Aorta (tissue), 5 donors: ENCODE data around the gene WASF3. TPM values are rescaled to one million over a fixed set of nuclear protein-coding genes. Genes with fewer than 3 reads are reported as not detected.

Source experiments
- ATAC-seq: fragments of 200-7000 bp; cut with Tn5 transposase; one replicate; pipeline ENCODE4 v1.9.1; 2022; ENCODE audit warnings: moderate library complexity; ENCODE audit not compliant: low FRiP score
- DNase-seq, 2 donors: peaks; one replicate each; pipeline ENCODE4 v3.0.0-alpha.2; 2020
- H3K27ac ChIP-seq, 2 donors: one replicate each; pipeline ENCODE4 v1.5.1; 2013; ENCODE audit warnings: low read length in 2 of 2, mild to moderate bottlenecking in 2 of 2, moderate library complexity in 2 of 2, control low read depth in 1 of 2, inconsistent platforms in 1 of 2, low read depth in 1 of 2
- H3K27me3 ChIP-seq, 2 donors: one replicate each; pipeline ENCODE4 v1.6.1; 2013; ENCODE audit warnings: control low read depth in 1 of 2, low read length in 1 of 2, mild to moderate bottlenecking in 1 of 2, moderate library complexity in 1 of 2; ENCODE audit not compliant: insufficient read depth in 2 of 2, control insufficient read depth in 1 of 2
- H3K36me3 ChIP-seq, 2 donors: one replicate each; pipeline ENCODE4 v1.6.1; 2013; ENCODE audit warnings: control low read depth in 1 of 2, low read length in 1 of 2, mild to moderate bottlenecking in 1 of 2; ENCODE audit not compliant: insufficient read depth in 2 of 2, control insufficient read depth in 1 of 2
- H3K4me1 ChIP-seq, 2 donors: one replicate each; pipeline ENCODE4 v1.6.1; 2013; ENCODE audit warnings: low read length in 2 of 2, control low read depth in 1 of 2, mild to moderate bottlenecking in 1 of 2, moderate library complexity in 1 of 2; ENCODE audit not compliant: insufficient read depth in 2 of 2, control insufficient read depth in 1 of 2
- H3K4me3 ChIP-seq, 2 donors: one replicate each; pipeline ENCODE4 v1.5.1; 2013; ENCODE audit warnings: low read length in 2 of 2, control low read depth in 1 of 2, mild to moderate bottlenecking in 1 of 2
- H3K9me3 ChIP-seq: one replicate; pipeline ENCODE4 v1.6.1; 2013; ENCODE audit warnings: mild to moderate bottlenecking, low read length; ENCODE audit not compliant: control insufficient read depth
- WGBS, 2 donors: extraction: QIAGEN DNeasy Blood & Tissue Kit; methylation state at CpG; one replicate each; pipeline ENCODE4 v1.1.7; 2013; 5-methylcytosine and 5-hydroxymethylcytosine counted together
- intact Hi-C, 2 donors: fragments of 100-400 bp; cut with DNase I; formaldehyde crosslinking; loops; one replicate each; pipeline versions ENCODE4 v1.14.2 to v1.15.0; 2022
- polyA plus RNA-seq, 2 donors: library from polyadenylated mRNA; stranded (reverse); fragments of 200-250 nt; gene quantifications; one replicate each; pipeline ENCODE4 v1.2.3, GENCODE V29; 2013
- total RNA-seq, 2 donors: library from RNA; stranded (reverse); fragmentation: NEBNext Ultra II Directional; extraction: Animal tissue kit (Norgen Biotek cat#: 25700); gene quantifications; one replicate each; pipeline ENCODE4 v1.2.1, GENCODE V29; 2021
- donor health status: healthy with polysubstance abuse.
- donor health status: Bipolar disorder and iron deficiency.
- donor health status: DM: no; HTN: no; CAD: no.
- donor health status: DM: no; HTN: no; CAD: no.
- donor health status: DM: yes; HTN: yes; CAD: no.

WASF3 gene
- total and polyA plus RNA-seq, 4 donors, result 5.4 to 27.1 (median 17.6) TPM

GRCh38 chr13:26600343-26600742, 42.9 kb downstream of the WASF3 start:
- H3K27ac ChIP-seq, result no peak overlapping the region
- H3K27me3 ChIP-seq, result no peaks in the 10 kb centered on the region
- intact Hi-C loops, result no loop called here
- DNase-seq, result no peak
- H3K4me1 ChIP-seq, result peaks cover 0 to 5% of the 10 kb centered on the region in 2 donors
- H3K36me3 ChIP-seq, result no peaks in the 10 kb centered on the region
- WGBS, 2 donors, result 92 to 95% methylated on average over 1 of the region's 1 CpG
- peaks cover 1% of the 10 kb centered on the region for H3K9me3 ChIP-seq
- H3K4me3 ChIP-seq, result no peak overlapping the region
- ATAC-seq, result no peak

GRCh38 chr13:26601669-26602068, 44.2 kb downstream of the WASF3 start:
- ATAC-seq (no peak), DNase-seq (no peak)
- H3K36me3 ChIP-seq, result no peaks in the 10 kb centered on the region
- no peak overlapping the region for H3K4me3 ChIP-seq
- H3K4me1 ChIP-seq, result peaks cover 0 to 5% of the 10 kb centered on the region in 2 donors
- no peak overlapping the region for H3K27ac ChIP-seq
- intact Hi-C loops, result no loop called here
- 67 to 70% methylated on average over 2 of the region's 2 CpGs for WGBS, 2 donors
- H3K9me3 ChIP-seq, result peaks cover 1% of the 10 kb centered on the region
- H3K27me3 ChIP-seq, result no peaks in the 10 kb centered on the region

- DNase-seq (no peak), ATAC-seq (no peak)
- peaks cover 0 to 5% of the 10 kb centered on the region in 2 donors for H3K4me1 ChIP-seq
- 79 to 85% methylated on average over 3 of the region's 3 CpGs for WGBS, 2 donors
- intact Hi-C loops, result no loop called here
- H3K27me3 ChIP-seq, result no peaks in the 10 kb centered on the region
- H3K36me3 ChIP-seq, result no peaks in the 10 kb centered on the region
- no peak overlapping the region for H3K4me3 ChIP-seq
- H3K9me3 ChIP-seq, result peaks cover 1% of the 10 kb centered on the region
- H3K27ac ChIP-seq, result no peak overlapping the region
Observed at GRCh38 chr13:26602783-26603182, 45.3 kb downstream of the WASF3 start.

GRCh38 chr13:26604784-26605545, 47.5 kb downstream of the WASF3 start:
- H3K9me3 ChIP-seq, result no peaks in the 10 kb centered on the region
- DNase-seq (peak in 1 of 2 donors; percentile 77), ATAC-seq (peak; percentile 75)
- no peak overlapping the region for H3K4me3 ChIP-seq
- no peaks in the 10 kb centered on the region for H3K27me3 ChIP-seq
- 66 to 69% methylated on average over 3 of the region's 3 CpGs for WGBS, 2 donors
- peaks cover 0 to 5% of the 10 kb centered on the region in 2 donors for H3K4me1 ChIP-seq
- H3K27ac ChIP-seq, result peak overlapping the region in 1 of 2 donors; percentile 54
- H3K36me3 ChIP-seq, result no peaks in the 10 kb centered on the region
- intact Hi-C loops, result no loop called here

GRCh38 chr13:26605845-26606244, 48.4 kb downstream of the WASF3 start:
- Histone ChIP-seq H3K27ac (no peak overlapping the region), H3K9me3 (no peaks in the 10 kb centered on the region), H3K36me3 (no peaks in the 10 kb centered on the region), H3K4me3 (no peak overlapping the region), H3K4me1 (peaks cover 0 to 5% of the 10 kb centered on the region in 2 donors), H3K27me3 (no peaks in the 10 kb centered on the region)
- no peak for ATAC-seq
- no peak for DNase-seq
- 83 to 91% methylated on average over 2 of the region's 2 CpGs for WGBS, 2 donors
- intact Hi-C loops, result no loop called here

- intact Hi-C loops, result no loop called here
- Histone ChIP-seq H3K27me3 (no peaks in the 10 kb centered on the region), H3K9me3 (no peaks in the 10 kb centered on the region), H3K4me3 (no peak overlapping the region), H3K36me3 (no peaks in the 10 kb centered on the region), H3K4me1 (peaks cover 0 to 5% of the 10 kb centered on the region in 2 donors), H3K27ac (no peak overlapping the region)
- 72 to 84% methylated on average over 4 of the region's 4 CpGs for WGBS, 2 donors
- ATAC-seq (no peak), DNase-seq (no peak)
Observed at GRCh38 chr13:26606631-26607030, 49.1 kb downstream of the WASF3 start.

GRCh38 chr13:26614721-26615120, 57.2 kb downstream of the WASF3 start:
- Histone ChIP-seq H3K9me3 (no peaks in the 10 kb centered on the region), H3K27me3 (no peaks in the 10 kb centered on the region), H3K27ac (no peak overlapping the region), H3K4me1 (no peaks in the 10 kb centered on the region), H3K4me3 (no peak overlapping the region), H3K36me3 (no peaks in the 10 kb centered on the region)
- 73 to 74% methylated on average over 5 of the region's 5 CpGs for WGBS, 2 donors
- intact Hi-C loops, result no loop called here
- DNase-seq (no peak), ATAC-seq (no peak)

- Histone ChIP-seq H3K36me3 (peaks cover 0 to 3% of the 10 kb centered on the region in 2 donors), H3K4me3 (no peak overlapping the region), H3K27me3 (no peaks in the 10 kb centered on the region), H3K4me1 (no peaks in the 10 kb centered on the region), H3K27ac (no peak overlapping the region), H3K9me3 (no peaks in the 10 kb centered on the region)
- intact Hi-C loops, result no loop called here
- DNase-seq (no peak), ATAC-seq (no peak)
- 45 to 51% methylated on average over 2 of the region's 2 CpGs for WGBS, 2 donors
Observed at GRCh38 chr13:26616126-26616525, 58.6 kb downstream of the WASF3 start.

GRCh38 chr13:26618726-26619125, 61.2 kb downstream of the WASF3 start:
- H3K4me3 ChIP-seq, result no peak overlapping the region
- peaks cover 3% of the 10 kb centered on the region in 2 donors for H3K36me3 ChIP-seq
- H3K4me1 ChIP-seq, result no peaks in the 10 kb centered on the region
- WGBS, 2 donors, result 85 to 87% methylated on average over 2 of the region's 2 CpGs
- ATAC-seq (no peak), DNase-seq (no peak)
- no peak overlapping the region for H3K27ac ChIP-seq
- intact Hi-C loops, result no loop called here
- H3K27me3 ChIP-seq, result no peaks in the 10 kb centered on the region
- H3K9me3 ChIP-seq, result peaks cover 3% of the 10 kb centered on the region
